Stimulated activated CD8-positive, alpha-beta memory T cell treated with anti-CD3 and anti-CD28 coated beads, Interleukin-12 subunit alpha, Interleukin-12 subunit beta, amount 100 ng/mL, for 4 hours (primary cell): ENCODE results near the gene YIF1A.
"Not testable (repeated sequence)": the region's sequence is repeated elsewhere in the genome, so short reads cannot be mapped to it uniquely, and the experiment has no call there.

ENCODE experiments used
- DNase-seq: peaks from one replicate; pipeline ENCODE4 v3.0.0-alpha.2; 2020; ENCODE audit warnings: low read depth

Gene YIF1A

DNA sequence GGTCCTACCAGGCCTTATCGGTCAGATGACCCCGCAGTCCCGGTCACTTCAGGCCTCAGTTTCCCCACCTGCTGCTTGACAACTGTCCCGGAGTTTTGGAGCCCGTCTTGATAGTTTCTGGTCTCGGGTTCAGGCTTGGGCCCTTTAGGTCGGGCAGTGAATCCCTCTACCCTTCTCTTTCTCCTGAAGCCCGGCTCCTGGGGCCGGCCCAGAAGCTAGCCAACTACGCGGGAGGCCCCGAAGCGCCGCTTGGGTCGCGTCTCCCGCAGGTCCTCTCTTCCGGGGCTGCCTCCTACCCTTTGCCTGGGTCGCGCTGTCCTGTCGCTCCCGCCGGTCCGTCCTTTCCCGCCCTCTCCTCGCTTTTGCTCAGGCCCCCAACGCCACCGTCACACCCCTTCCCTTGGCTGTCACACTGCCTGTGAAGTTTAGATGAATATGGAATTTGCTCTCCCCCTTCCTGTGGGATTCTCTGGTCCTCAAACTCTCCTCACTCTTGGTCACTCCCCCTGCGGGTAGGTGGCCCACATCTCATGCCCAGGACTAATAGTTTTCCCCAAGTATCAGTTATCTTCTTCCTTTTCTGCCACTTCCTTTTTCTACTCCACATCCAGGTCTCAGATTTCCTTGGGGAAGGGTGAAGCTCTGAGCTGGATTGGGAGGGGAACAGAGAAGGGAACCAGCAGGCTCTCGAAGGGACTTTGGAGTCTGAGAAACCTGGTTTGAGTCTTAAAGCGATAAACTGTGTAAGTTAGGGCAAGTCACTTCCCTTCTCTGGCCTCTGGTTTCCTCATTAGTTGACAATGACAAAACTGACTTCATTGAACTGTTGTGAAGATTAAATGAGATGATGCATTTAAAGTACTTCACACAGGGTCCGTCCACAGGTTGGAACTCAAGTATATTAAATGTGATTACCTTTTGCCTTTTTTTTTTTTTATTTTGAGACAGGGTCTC, 19.7 kb downstream of the YIF1A start:
- no peak for DNase-seq

DNA sequence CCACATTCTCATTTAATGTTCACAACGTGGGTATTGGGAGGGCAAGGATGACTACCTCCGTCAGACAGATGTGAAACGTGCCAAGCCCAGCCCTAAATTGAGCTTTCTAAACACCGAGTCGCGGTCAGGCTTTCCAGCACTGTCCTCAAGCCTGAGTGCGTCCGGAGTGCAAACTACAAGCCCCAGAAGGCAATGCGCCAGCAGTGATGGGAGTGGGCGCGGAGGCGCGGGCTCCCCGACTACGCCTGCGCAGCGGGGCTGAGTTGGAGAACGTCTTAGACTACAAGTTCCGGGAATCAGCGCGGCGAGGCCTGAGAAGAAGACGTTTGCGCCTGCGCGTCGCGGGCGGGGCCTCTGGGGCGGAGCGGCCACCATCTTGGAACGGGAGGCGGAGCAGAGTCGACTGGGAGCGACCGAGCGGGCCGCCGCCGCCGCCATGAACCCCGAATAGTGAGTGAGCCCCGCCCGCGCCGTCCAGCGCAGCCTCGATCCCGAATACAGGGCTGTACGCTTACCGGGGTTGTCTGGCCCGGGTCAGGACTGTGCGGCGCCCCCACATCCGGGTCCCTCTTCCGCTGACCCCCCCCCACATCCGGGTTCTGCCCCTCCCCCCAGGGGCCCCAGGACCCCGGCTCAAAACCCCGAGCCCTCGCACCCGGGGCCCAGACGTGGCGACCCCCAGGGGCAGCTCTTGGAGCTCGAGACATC, 20.5 kb downstream of the YIF1A start, which contains the start of gene RAB1B:
Gene RAB1B (plus strand): TSS at position 396 of the 708 bp plus-strand sequence. CDS start 41 bp downstream, at position 437.
- DNase-seq, result peak; percentile 100

DNA sequence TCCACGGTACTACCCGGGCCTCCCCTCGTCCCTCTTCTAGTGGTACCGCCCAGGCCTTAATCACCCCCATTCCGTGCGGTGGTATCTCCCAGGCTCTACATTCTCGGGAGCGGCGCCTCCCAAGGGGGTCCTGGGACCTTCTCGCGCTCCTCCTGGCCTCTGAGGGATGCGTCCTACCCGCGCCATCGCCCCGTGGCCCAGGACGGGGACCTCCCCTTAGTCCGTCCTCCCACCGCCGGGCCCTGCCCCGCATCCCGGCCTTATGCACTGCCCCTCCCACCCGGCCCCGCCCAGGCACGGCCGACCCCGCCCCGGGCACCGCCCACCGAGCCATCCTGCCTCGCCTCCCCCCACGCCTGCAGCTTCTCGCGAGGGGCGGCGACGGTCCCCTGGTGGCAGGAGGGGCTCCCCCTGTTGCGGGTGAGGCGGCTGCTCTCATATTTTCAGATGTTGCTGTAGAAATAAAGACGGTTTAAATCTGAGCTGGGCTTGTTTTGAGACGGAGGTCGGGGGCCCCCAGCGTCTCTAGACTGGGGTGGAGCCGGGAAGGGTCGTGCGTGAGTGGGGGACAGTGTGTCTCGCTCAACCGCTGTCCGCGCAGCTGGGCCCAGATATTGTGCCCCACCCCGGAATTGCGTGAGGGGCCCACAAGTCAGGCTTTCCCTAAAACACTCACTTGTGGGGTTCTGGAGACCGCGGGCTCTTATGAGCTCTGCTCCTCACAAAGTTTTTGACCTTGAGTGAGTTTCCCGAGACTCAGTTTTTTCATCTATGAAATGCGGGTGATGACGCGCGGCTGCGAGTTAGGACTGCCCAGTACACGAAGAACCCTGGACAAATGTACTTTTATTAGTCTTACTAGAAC, 21.3 kb downstream of the YIF1A start:
- peak; percentile 80 for DNase-seq

DNA sequence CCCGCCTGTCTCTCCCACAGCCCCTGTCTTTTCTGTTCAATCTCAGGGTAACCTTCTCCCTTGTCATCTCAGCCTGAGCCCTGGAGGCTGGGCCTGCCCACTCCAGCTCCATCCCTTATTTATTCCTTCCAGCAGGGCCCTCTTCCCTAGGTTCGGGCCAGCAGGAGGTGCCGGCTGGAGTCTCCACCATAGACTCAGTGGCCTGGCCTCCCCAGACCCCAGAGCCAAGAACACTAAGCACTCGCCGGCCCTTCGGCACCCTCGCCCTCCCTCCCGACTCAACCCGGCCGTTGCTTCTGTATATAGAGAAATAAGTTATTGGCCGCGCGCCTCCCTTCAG, 21.9 kb downstream of the YIF1A start:
- no peak for DNase-seq

DNA sequence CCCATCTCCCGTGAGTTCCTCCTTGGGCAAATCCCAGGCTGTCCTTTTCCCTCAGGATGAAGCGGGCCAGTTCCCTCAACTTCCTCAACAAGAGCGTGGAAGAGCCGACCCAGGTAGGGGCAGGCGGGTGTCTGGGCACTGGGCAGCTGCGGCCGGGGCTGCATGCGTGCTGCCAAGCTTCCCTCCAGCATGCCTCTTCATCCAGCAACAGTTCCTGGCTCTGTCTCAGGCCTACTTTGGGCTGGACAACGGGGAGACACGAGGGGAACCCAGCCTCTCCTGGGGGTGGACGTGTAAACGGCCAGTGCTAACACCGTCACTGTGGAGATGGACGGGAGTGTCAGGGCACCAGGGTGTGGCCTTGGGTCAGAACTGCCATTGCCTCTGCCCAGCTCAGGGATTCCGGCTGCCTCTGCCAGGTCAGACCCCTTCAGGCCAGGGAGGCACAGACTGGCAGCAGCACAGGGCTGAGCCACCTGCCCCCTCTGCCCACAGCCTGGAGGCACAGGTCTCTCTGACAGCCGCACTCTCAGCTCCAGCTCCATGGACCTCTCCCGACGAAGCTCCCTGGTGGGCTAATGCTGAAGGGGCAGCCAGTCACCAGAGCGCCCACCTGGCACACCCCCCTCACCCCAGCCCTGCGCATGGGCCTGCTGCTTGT, 22.4 kb downstream of the YIF1A start:
- no peak for DNase-seq

DNA sequence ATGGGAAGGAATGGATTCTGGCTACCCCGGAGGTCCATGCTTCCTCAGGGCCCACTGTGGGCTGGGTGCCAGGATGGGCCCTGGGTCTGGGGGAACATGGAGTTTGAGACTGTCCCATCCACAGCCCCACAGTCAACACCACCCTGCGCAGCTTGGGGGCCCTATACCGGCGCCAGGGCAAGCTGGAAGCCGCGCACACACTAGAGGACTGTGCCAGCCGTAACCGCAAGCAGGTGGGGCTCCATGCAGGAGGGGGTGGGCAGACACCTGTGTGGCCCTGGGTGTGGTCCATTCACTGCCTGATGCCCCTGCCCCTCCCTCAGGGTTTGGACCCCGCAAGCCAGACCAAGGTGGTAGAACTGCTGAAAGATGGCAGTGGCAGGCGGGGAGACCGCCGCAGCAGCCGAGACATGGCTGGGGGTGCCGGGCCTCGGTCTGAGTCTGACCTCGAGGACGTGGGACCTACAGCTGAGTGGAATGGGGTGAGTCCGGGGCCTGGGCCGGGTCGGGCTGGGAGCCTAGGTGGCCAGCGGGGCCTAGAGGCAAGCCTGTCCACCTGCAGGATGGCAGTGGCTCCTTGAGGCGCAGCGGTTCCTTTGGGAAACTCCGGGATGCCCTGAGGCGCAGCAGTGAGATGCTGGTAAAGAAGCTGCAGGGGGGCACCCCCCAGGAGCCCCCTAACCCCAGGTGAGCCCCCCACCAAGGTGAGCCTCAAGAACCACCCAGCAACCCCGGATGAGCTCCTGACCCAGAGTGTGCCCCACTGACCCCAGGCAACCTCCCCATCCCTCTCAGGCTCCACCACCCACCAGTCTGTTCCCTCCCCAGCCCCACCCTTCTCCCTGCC, 23.2 kb downstream of the YIF1A start:
- no peak for DNase-seq

DNA sequence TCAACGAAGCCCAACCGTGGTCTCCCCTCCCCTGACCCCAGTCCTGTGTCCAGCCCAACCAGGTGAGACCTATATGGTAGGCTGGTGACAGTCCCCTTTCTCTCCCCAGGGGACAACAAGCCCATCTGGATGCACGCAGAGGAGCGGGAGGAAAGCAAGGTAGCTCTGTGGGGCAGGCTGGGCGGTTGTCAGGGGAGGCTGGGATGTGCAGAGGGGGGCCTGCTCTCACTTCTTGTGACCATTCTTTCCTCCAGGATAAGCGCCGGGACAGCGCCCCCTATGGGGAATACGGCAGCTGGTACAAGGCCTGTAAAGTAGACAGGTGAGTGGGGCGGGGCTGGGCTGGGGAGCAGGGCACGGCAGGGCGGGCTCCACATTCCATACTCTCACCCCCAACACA, 24.0 kb downstream of the YIF1A start:
- no peak for DNase-seq

DNA sequence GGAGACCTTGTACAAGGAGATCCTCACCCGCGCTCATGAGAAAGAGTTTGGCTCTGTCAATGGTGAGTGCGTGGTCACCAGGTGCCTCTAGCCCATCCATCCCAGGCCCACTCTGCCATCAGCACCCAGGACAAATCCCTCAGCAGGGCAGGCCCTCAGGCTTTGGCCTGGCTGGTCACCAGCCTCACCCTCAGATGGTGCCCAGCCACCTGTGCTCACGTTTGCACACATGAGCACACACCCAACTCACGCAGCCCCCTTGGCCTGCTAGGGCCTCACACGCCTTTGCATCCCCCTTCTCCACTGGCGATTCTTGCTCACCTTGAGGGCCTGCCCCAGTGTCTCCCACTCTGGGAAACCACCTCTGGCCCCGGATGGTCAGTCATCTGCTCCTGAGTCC, 24.6 kb downstream of the YIF1A start:
- no peak for DNase-seq

DNA sequence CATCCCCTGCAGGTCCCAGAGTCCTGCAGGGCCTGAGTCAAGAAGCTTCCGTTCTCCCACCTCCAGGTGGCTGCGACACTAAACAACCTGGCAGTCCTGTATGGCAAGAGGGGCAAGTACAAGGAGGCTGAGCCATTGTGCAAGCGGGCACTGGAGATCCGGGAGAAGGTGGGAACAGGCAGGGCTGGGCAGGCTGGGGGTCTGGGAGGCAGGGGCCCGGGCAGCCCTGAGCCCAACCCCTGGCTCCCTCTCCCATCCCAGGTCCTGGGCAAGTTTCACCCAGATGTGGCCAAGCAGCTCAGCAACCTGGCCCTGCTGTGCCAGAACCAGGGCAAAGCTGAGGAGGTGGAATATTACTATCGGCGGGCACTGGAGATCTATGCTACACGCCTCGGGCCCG, 25.2 kb downstream of the YIF1A start:
- DNase-seq, result no peak

DNA sequence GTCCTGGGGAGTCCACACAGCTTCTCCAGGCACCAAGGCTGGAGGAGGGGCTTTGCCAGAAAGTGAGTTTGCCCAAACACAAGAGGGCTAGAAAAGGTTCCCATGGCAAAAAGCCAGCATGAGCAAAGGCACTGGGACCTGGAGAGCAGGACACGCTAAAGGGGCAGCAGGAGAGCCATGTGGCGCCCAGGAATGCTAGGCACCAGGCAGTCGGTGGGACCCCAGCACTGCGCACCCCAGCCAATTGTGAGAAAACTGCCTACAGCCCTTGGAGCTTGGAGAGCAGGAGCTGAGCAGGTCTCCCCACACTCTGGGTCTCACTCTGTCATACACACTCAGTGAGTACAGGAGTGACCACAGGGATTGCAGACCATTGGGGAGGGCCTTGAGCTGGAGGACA, 25.7 kb downstream of the YIF1A start:
- no peak for DNase-seq

DNA sequence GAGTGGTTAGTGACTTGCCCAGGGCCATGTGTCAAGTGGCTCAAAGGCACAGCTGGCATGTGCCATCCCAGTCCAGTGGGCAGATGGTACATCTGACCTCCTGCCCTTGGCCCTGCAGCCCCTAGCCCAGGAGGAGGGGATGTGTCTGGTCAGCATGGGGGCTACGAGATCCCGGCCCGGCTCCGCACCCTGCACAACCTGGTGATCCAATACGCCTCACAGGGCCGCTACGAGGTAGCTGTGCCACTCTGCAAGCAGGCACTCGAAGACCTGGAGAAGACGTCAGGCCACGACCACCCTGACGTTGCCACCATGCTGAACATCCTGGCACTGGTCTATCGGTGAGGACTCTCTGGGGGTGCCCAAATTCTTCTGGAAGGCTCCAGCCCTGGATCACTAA, 26.2 kb downstream of the YIF1A start:
- no peak for DNase-seq

DNA sequence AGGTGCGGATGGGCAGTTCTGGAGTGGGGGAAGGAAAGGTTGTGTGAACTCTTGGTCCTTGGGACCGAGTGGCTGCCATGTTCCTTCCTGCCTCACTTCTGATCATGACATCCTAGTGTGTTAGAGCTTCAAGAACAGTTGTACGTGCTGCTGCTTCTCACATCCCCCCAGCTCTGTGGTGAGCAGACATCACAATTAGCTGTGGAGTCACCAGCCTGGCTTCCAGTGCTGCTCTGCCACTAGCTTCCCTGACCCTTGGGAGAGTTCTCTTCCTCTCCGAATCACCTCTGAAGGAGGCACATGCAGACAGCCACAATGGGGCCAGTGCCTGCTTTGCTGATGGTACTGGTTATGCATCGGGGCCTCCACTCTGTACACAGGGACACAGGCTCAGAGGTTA, 26.8 kb downstream of the YIF1A start:
- no peak for DNase-seq

DNA sequence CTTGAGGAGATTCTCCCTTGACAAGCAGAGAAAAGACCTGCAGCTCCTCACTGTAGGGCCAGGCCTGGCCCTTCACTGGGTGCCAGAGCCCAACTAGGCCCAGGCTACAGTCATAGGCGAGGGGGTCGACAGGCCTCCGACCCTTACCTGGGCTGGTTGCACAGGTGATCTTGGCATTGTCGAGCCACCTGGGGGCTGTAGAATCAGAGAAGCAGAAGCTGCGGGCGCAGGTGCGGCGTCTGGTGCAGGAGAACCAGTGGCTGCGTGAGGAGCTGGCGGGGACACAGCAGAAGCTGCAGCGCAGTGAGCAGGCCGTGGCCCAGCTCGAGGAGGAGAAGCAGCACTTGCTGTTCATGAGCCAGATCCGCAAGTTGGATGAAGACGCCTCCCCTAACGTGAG, 27.4 kb downstream of the YIF1A start:
- no peak for DNase-seq

DNA sequence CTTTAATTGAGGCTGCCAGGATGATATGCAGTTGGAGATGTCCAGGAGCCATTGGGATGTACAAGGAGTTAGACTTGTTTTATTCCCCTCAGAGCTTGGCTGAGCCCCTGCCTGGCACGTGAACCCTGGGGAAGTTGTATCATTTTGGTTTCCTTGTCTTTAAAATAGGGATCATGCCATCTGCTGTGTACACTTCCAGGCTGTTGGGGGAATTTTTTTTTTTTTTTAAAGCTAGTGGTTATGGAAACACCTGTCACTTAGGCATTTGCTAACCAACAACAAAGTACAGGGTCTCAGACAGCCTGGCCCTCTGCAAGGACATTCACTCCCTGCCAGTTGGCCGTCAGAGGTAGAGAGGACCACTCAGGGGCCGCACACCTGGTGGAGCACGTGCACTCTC, 29.0 kb downstream of the YIF1A start:
- DNase-seq, result no peak

DNA sequence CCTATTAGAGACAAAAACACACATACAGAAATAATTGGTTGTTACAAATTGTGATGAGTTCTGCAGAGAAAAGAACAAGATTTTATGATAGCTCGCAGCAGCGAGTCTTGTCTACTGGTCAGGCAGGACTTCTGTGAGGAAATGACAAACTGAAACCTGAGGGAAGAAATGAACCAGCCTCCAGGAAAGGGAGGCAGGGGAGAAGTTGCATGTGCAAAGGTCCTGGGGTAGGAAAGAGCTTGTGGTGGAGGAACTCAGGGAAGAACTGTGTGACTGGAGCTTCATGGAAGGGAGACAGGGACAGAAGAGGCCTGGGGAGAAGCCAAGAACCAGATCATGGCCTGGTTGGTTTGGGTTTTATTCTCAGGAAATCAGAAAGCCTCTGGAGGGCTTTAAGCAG, 29.7 kb downstream of the YIF1A start:
- DNase-seq, result no peak

DNA sequence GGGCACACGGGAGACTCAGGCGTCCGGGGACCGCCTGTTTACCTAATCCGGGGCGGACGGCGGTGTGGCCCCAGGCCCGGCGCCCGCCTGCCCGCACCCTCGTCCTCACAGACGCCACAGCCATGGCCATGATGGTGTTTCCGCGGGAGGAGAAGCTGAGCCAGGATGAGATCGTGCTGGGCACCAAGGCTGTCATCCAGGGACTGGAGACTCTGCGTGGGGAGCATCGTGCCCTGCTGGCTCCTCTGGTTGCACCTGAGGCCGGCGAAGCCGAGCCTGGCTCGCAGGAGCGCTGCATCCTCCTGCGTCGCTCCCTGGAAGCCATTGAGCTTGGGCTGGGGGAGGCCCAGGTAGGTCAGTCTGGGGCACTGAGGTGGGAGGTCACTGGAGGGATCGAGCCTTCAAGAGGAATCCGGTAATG, 30.5 kb downstream of the YIF1A start:
- no peak for DNase-seq

DNA sequence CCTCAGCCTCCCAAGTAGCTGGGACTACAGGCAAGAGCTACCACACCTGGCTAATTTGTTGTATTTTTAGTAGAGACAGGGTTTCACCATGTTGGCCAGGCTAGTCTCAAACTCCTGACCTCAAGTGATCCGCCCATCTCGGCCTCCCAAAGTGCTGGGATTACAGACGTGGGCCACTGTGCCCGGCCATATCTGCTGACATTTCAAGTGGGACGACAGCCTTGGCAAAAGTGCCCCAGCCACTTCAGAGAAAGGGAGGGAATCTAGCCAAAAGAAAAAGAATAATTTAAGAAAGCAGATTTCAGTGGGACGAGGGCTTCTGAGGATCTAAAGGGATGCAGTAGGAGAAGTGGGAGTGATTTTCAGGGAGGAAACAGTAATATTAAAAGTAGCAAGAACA, 35.9 kb downstream of the YIF1A start:
- DNase-seq, result not testable (repeated sequence)

DNA sequence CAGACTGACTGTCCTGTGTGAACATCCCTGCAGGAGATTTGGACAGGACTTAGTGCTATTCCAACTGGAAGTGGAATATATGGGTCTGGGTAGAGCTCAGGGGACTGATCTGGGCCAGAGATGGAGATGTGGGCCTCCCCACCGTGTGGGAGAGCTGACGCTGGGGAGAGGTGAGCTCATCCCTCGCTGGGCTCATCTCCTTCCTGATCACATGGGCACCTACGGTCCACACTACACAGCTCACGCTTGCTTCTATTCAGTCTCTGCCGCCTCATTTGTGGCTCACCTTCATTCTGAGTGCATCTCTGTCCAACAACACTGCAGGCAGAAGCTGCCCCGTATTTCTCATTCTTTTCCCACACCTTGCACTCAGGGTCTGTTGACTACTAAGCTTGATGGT, 37.1 kb downstream of the YIF1A start:
- DNase-seq, result no peak

DNA sequence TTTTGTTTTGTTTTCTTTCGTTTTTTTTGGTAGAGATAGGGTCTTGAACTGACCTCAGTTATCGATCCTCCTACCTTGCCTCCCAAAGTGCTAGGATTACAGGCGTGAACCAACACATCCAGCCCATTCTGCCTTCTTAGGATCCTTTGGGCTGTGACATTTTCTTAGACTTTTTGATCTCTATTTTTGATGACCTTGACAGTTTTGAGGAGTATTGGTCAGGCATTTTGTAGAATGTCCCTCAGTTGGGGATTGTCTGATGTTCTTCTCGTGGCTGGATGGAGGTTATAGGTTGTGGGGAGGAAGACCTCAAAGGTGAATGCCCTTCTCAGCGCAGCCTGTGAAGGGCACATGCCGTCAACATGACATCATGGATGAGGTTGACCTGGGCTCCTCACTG, 40.0 kb downstream of the YIF1A start:
- no peak for DNase-seq

DNA sequence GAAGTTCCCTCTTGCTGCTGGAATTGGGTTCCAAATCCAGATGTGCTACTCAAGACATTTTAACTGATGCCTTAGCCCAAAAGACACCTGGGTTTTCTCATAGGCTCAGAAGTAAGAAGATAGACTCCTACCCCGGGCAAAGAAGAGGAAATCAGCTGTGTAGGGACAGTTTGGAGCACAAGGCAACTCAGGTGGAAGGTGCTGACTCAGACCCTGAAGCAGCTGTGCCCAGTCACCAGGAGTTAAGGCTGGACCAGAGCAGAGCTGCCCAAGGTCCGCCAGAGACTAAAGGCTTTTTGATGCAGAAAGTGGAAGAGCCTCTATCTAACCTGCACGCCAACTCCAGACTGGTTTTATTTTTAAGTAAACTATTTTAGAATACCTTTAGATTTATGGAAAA, 41.1 kb downstream of the YIF1A start:
- DNase-seq, result no peak

DNA sequence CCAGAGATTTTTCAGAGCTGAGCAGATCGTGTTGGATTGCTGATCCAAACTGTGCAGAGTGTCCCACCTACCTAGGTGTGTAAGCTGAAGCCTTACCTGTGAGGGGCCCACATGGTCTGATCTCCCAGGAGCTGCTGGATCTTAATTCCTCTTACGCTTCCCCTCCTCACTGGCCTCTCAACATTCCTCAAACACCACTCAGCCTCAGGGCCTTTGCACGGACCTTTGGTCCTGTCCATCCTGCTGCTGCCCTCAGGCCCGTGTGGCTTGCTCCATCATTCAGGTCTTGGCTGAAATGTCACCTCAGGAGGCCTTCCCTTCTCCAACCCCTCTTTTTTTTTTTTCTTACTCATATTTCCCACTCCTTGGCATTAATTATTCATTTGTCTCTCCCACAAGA, 41.6 kb downstream of the YIF1A start:
- no peak for DNase-seq
